ENCODE data around the gene VEPH1. TPM values are rescaled to one million over a fixed set of nuclear protein-coding genes. Genes with fewer than 3 reads are reported as not detected.

Gene VEPH1
- total and polyA plus RNA-seq, 11 donors: 0.40 to 0.79 (median 0.45) TPM; not detected in 6

GRCh38 chr3:157261000-157261399 lies 242.2 kb downstream of the VEPH1 start:
- Histone ChIP-seq H3K4me1 (no peaks in the 10 kb centered on the region), H3K27me3 (no peaks in the 10 kb centered on the region), H3K9me3 (no peaks in the 10 kb centered on the region), H3K36me3 (no peaks in the 10 kb centered on the region), H3K27ac (no peak overlapping the region), H3K4me3 (no peak overlapping the region)
- TF ChIP-seq CTCF (IDR thresholded peaks at IDR 0.05) (no peak), POLR2A (IDR thresholded peaks at IDR 0.05) (no peak)
- no peak for ATAC-seq
- DNase-seq: no peak
- WGBS, 4 donors: 85 to 90% (median 87%) methylated on average over 6 of the region's 6 CpGs
- intact Hi-C loops (cut with DNase I): no loop called here

- intact Hi-C loops (cut with DNase I): no loop called here
- WGBS, 4 donors: 75 to 83% (median 78%) methylated on average over 2 of the region's 2 CpGs
- no peak overlapping the region for H3K27ac ChIP-seq
- no peaks in the 10 kb centered on the region for H3K9me3 ChIP-seq
- no peak for ATAC-seq
- TF ChIP-seq POLR2A (IDR thresholded peaks at IDR 0.05): no peak
- no peak for TF ChIP-seq CTCF (IDR thresholded peaks at IDR 0.05)
- no peaks in the 10 kb centered on the region for H3K4me1 ChIP-seq
- no peaks in the 10 kb centered on the region for H3K36me3 ChIP-seq
- no peak for DNase-seq
- H3K4me3 ChIP-seq: no peak overlapping the region
- no peaks in the 10 kb centered on the region for H3K27me3 ChIP-seq
Observed at GRCh38 chr3:157259825-157260224, 243.4 kb downstream of the VEPH1 start.

- DNase-seq (no peak), ATAC-seq (no peak)
- TF ChIP-seq CTCF (IDR thresholded peaks at IDR 0.05): no peak
- TF ChIP-seq POLR2A (IDR thresholded peaks at IDR 0.05): no peak
- no peak overlapping the region for H3K4me3 ChIP-seq
- no peaks in the 10 kb centered on the region for H3K27me3 ChIP-seq
- 78 to 89% (median 85%) methylated on average over 5 of the region's 5 CpGs for WGBS, 4 donors
- H3K27ac ChIP-seq: no peak overlapping the region
- H3K36me3 ChIP-seq: no peaks in the 10 kb centered on the region
- no peaks in the 10 kb centered on the region for H3K9me3 ChIP-seq
- intact Hi-C loops (cut with DNase I): no loop called here
- peaks cover 0 to 7% (median under 1%) of the 10 kb centered on the region in 12 donors for H3K4me1 ChIP-seq
Observed at GRCh38 chr3:157257101-157257500, 246.1 kb downstream of the VEPH1 start.

GRCh38 chr3:157255797-157256196 lies 247.4 kb downstream of the VEPH1 start:
- Histone ChIP-seq H3K36me3 (no peaks in the 10 kb centered on the region), H3K4me1 (peaks cover 0 to 16% (median 4%) of the 10 kb centered on the region in 12 donors), H3K4me3 (no peak overlapping the region), H3K27me3 (no peaks in the 10 kb centered on the region), H3K27ac (no peak overlapping the region), H3K9me3 (no peaks in the 10 kb centered on the region)
- DNase-seq: no peak
- intact Hi-C loops (cut with DNase I): no loop called here
- ATAC-seq: no peak
- WGBS, 4 donors: 24 to 43% (median 34%) methylated on average over 1 of the region's 1 CpG
- no peak for TF ChIP-seq POLR2A (IDR thresholded peaks at IDR 0.05)
- no peak for TF ChIP-seq CTCF (IDR thresholded peaks at IDR 0.05)
